Hematopoietic multipotent progenitor cell treated with erythropoietin and hydrocortisone succinate and interleukin-3 and kit ligand, for 17 days (in vitro differentiated cells): ENCODE measurements around the gene SAP30BP.

ENCODE experiments used
- DNase-seq: peaks from one replicate; pipeline ENCODE4 v3.0.0-alpha.2; 2015; ENCODE audit warnings: low spot score

Gene SAP30BP

GRCh38 chr17:75721463-75722011 lies 54.4 kb downstream of the SAP30BP start:
- DNase-seq = no peak

- DNase-seq = no peak
Observed at GRCh38 chr17:75722076-75722475, 54.9 kb downstream of the SAP30BP start.

- no peak for DNase-seq
Observed at GRCh38 chr17:75722542-75723095, 55.5 kb downstream of the SAP30BP start.

- no peak for DNase-seq
Observed at GRCh38 chr17:75723171-75723930, 56.2 kb downstream of the SAP30BP start.

- no peak for DNase-seq
Observed at GRCh38 chr17:75724016-75725003, 57.2 kb downstream of the SAP30BP start.

GRCh38 chr17:75725504-75725903 lies 58.4 kb downstream of the SAP30BP start:
- DNase-seq = no peak

- DNase-seq = no peak
Observed at GRCh38 chr17:75727391-75727790, 60.3 kb downstream of the SAP30BP start.

GRCh38 chr17:75729351-75729750 lies 62.2 kb downstream of the SAP30BP start:
- no peak for DNase-seq

GRCh38 chr17:75730065-75730464 lies 62.9 kb downstream of the SAP30BP start:
- DNase-seq = no peak

- DNase-seq = no peak
Observed at GRCh38 chr17:75731086-75731715, 64.1 kb downstream of the SAP30BP start.

- DNase-seq = no peak
Observed at GRCh38 chr17:75731716-75732498, 64.8 kb downstream of the SAP30BP start.

- no peak for DNase-seq
Observed at GRCh38 chr17:75733471-75733870, 66.3 kb downstream of the SAP30BP start.

- no peak for DNase-seq
Observed at GRCh38 chr17:75734674-75735294, 67.6 kb downstream of the SAP30BP start.

GRCh38 chr17:75736173-75736835 lies 69.2 kb downstream of the SAP30BP start:
- no peak for DNase-seq

- no peak for DNase-seq
Observed at GRCh38 chr17:75737133-75737962, 70.2 kb downstream of the SAP30BP start.

GRCh38 chr17:75738218-75738802 lies 71.2 kb downstream of the SAP30BP start:
- DNase-seq = no peak

- no peak for DNase-seq
Observed at GRCh38 chr17:75739174-75739573, 72.0 kb downstream of the SAP30BP start.

- no peak for DNase-seq
Observed at GRCh38 chr17:75739801-75740200, 72.7 kb downstream of the SAP30BP start.

GRCh38 chr17:75740215-75740614 lies 73.1 kb downstream of the SAP30BP start:
- no peak for DNase-seq
